Endothelial cell of umbilical vein (primary cell): ENCODE measurements around the gene NTN1. TPM values are rescaled to one million over a fixed set of nuclear protein-coding genes. Genes with fewer than 3 reads are reported as not detected.

ENCODE experiments used
- BruUV-seq: library from RNA; stranded (reverse); fragments of 400-500 nt; replicated peaks from 2 replicates; lab custom pipeline; 2021; lab: Mats Ljungman, UMichigan
- CTCF ChIA-PET: fragments of 300-600, 350-600 bp; sonication (Branson Sonifier 250); formaldehyde crosslinking; loops from one replicate; lab custom pipeline; 2021; ENCODE audit warnings: antibody characterized with exemption, inconsistent platforms; lab: Charles Lee
- POLR2A ChIA-PET: fragments of 300-600, 350-600 bp; sonication (Branson Sonifier 250); formaldehyde crosslinking; loops from one replicate; lab custom pipeline; 2021; ENCODE audit warnings: antibody characterized with exemption, inconsistent platforms; lab: Charles Lee
- DNase-seq: peaks from one replicate; pipeline ENCODE4 v3.0.0-alpha.2; 2011; ENCODE audit warnings: low read depth, low spot score
- FAIRE-seq: peaks from 2 replicates; lab custom pipeline; 2011; peaks lifted over from hg19 to GRCh38; lab: Jason Lieb, UNC
- H2AFZ ChIP-seq: 2 replicates; pipeline ENCODE4 v1.6.0; 2012; ENCODE audit warnings: low read depth, low read length, control low read depth, inconsistent platforms
- H3K27ac ChIP-seq: 2 replicates; pipeline ENCODE4 v1.5.1; 2011; ENCODE audit warnings: low read depth, mild to moderate bottlenecking, control low read depth, low read length, moderate library complexity; ENCODE audit not compliant: insufficient read depth
- H3K27me3 ChIP-seq, 2 experiments: 2 replicates each; pipeline versions ENCODE4 v1.6.0 to v1.6.1; 2011; ENCODE audit warnings: low read length in 2 of 2, mixed read lengths in 1 of 2; ENCODE audit not compliant: control insufficient read depth in 2 of 2, insufficient read depth in 2 of 2
- H3K36me3 ChIP-seq, 2 experiments: 2 replicates in 1 of 2; 3 replicates in 1 of 2; pipeline ENCODE4 v1.5.1; 2011; ENCODE audit warnings: low read length in 2 of 2, mild to moderate bottlenecking in 1 of 2, moderate library complexity in 1 of 2; ENCODE audit not compliant: control insufficient read depth in 2 of 2, insufficient read depth in 2 of 2; ENCODE audit errors: extremely low read depth in 1 of 2
- H3K4me1 ChIP-seq: 3 replicates; pipeline ENCODE4 v1.5.1; 2011; ENCODE audit warnings: mild to moderate bottlenecking, low read length; ENCODE audit not compliant: control insufficient read depth, insufficient read depth; ENCODE audit errors: extremely low read depth
- H3K4me2 ChIP-seq: 2 replicates; pipeline ENCODE4 v1.6.1; 2011; ENCODE audit warnings: low read length, control low read depth, mixed read lengths; ENCODE audit not compliant: insufficient read depth
- H3K4me3 ChIP-seq, 3 experiments: fragments of 200-600 bp in 1 of 3; sonication (generic), shearing (Covaris generic) in 1 of 3; replicated peaks in 1 of 3; 2 replicates each; pipeline ENCODE4 v1.5.1; 2011 to 2016; ENCODE audit warnings: control low read depth in 3 of 3, low read length in 3 of 3, mild to moderate bottlenecking in 2 of 3, inconsistent platforms in 1 of 3, low read depth in 1 of 3, moderate library complexity in 1 of 3; ENCODE audit not compliant: insufficient read depth in 1 of 3
- H3K79me2 ChIP-seq: 2 replicates; pipeline ENCODE4 v1.6.0; 2012; ENCODE audit warnings: low read length, inconsistent platforms; ENCODE audit not compliant: control insufficient read depth, insufficient read depth
- H3K9ac ChIP-seq: replicated peaks from 2 replicates; pipeline ENCODE3; 2011; ENCODE audit warnings: low read length, control low read depth; ENCODE audit not compliant: insufficient read depth; ENCODE audit errors: extremely low read depth
- H3K9me1 ChIP-seq: replicated peaks from 3 replicates; pipeline ENCODE4 v1.6.0; 2011; ENCODE audit warnings: mild to moderate bottlenecking, low read length; ENCODE audit not compliant: control insufficient read depth, insufficient read depth; ENCODE audit errors: extremely low read depth
- H3K9me3 ChIP-seq: replicated peaks from 2 replicates; pipeline ENCODE4 v1.5.1; 2012; ENCODE audit warnings: low read length, inconsistent platforms; ENCODE audit not compliant: control insufficient read depth, insufficient read depth
- H4K20me1 ChIP-seq: replicated peaks from 2 replicates; pipeline ENCODE3; 2011; ENCODE audit warnings: mild to moderate bottlenecking, low read length; ENCODE audit not compliant: control insufficient read depth, insufficient read depth; ENCODE audit errors: extremely low read depth
- CTCF ChIP-seq, 2 donors: IDR thresholded peaks; 1 replicate in 1 of 2; 2 replicates in 1 of 2; pipeline ENCODE4 v1.5.1; 2011; ENCODE audit warnings: low read length in 2 of 2, mild to moderate bottlenecking in 2 of 2, moderate library complexity in 2 of 2, control low read depth in 1 of 2, inconsistent platforms in 1 of 2, low read depth in 1 of 2; ENCODE audit not compliant: insufficient read depth in 1 of 2; ENCODE audit errors: extremely low read depth in 1 of 2
- EZH2 ChIP-seq: IDR thresholded peaks from 2 replicates; pipeline ENCODE4 v1.6.1; 2012; ENCODE audit warnings: borderline replicate concordance, low read depth, mild to moderate bottlenecking, moderate library complexity, low read length, inconsistent platforms; ENCODE audit not compliant: severe bottlenecking
- FOS ChIP-seq: IDR thresholded peaks from 2 replicates; pipeline ENCODE4 v1.6.1; 2011; ENCODE audit warnings: mild to moderate bottlenecking, low read length, moderate library complexity, borderline replicate concordance; ENCODE audit not compliant: insufficient read depth
- GATA2 ChIP-seq: IDR thresholded peaks from 2 replicates; pipeline ENCODE4 v1.7.0; 2011; ENCODE audit warnings: low read depth, mild to moderate bottlenecking, moderate library complexity, mixed read lengths, low read length; ENCODE audit not compliant: insufficient read length, insufficient read depth
- JUN ChIP-seq: IDR thresholded peaks from 2 replicates; pipeline ENCODE4 v1.6.1; 2011; ENCODE audit warnings: borderline replicate concordance, low read depth; ENCODE audit not compliant: insufficient read length, insufficient read depth
- MAX ChIP-seq: IDR thresholded peaks from 2 replicates; pipeline ENCODE4 v1.6.1; 2011; ENCODE audit not compliant: insufficient read depth, insufficient read length
- MYC ChIP-seq: IDR thresholded peaks from one replicate; pipeline ENCODE4 v1.6.1; 2011; ENCODE audit warnings: mild to moderate bottlenecking, low read depth, low read length
- POLR2A ChIP-seq: IDR thresholded peaks from 2 replicates; pipeline ENCODE4 v1.6.1; 2012; ENCODE audit warnings: low read depth, mild to moderate bottlenecking, control low read depth, low read length
- POLR2AphosphoS5 ChIP-seq: IDR thresholded peaks from 2 replicates; pipeline ENCODE4 v1.6.1; 2012; ENCODE audit warnings: low read depth, mild to moderate bottlenecking, control low read depth, low read length, moderate library complexity; ENCODE audit not compliant: insufficient read depth
- dilution Hi-C: fragments of 300-500 bp; cut with MboI; formaldehyde crosslinking; loops from one replicate; pipeline ENCODE4 v1.15.0; 2019; ENCODE audit warnings: low sequenced_read_pairs; ENCODE audit not compliant: extremely low pct_ligation_motif_present
- intact Hi-C: fragments of 100-400 bp; cut with micrococcal nuclease; formaldehyde crosslinking; loops from one replicate; pipeline ENCODE4 v1.10.0; 2022
- polyA plus RNA-seq, 4 experiments: library from polyadenylated mRNA; depleted of rRNA in 3 of 4; stranded (reverse) in 3 of 4; unstranded in 1 of 4; fragments of >200 nt; gene quantifications; 2 replicates each; pipeline versions ENCODE4 v1.2.1 to v1.2.3, GENCODE V29; 2011 to 2012; ENCODE audit warnings: missing spikeins in 1 of 4
- total RNA-seq: library from RNA; stranded (reverse); gene quantifications from 2 replicates; pipeline ENCODE4 v1.2.3, GENCODE V29; 2021

The NTN1 gene
- total and polyA plus RNA-seq, 2 donors (not counting 3 experiments of a cell fraction or from before 2014, with no cell fraction given), result 0.10 to 0.18 TPM

- BruUV-seq, result no TSS peak
- ChIA-PET CTCF (no interaction called here), POLR2A (no interaction called here)
- no peak overlapping the region for H3K4me2 ChIP-seq
- H3K4me3 ChIP-seq, result no peak overlapping the region
- dilution Hi-C loops, result no loop called here
- no peaks in the 10 kb centered on the region for H3K27me3 ChIP-seq
- no peak for FAIRE-seq
- no peaks in the 10 kb centered on the region for H3K9me3 ChIP-seq
- no peaks in the 10 kb centered on the region for H4K20me1 ChIP-seq
- no peak overlapping the region for H3K9ac ChIP-seq
- no peak for DNase-seq
- no peaks in the 10 kb centered on the region for H3K79me2 ChIP-seq
- H3K27ac ChIP-seq, result no peak overlapping the region
- no peak for TF ChIP-seq CTCF (IDR thresholded peaks at IDR 0.05; ENCODE audit: extremely low read depth in 1 of 2, insufficient read depth in 1 of 2, low read depth in 1 of 2, low read length in 2 of 2)
- no peak for TF ChIP-seq POLR2AphosphoS5
- TF ChIP-seq POLR2A, result no peak
- no peak for TF ChIP-seq MYC
- no peak for TF ChIP-seq GATA2
- no peak for TF ChIP-seq JUN
- TF ChIP-seq FOS, result no peak
- no peak for TF ChIP-seq MAX
- no peak for TF ChIP-seq EZH2
- intact Hi-C loops, result no loop called here
- no peaks in the 10 kb centered on the region for H3K9me1 ChIP-seq
- H3K4me1 ChIP-seq, result no peaks in the 10 kb centered on the region
- no peak overlapping the region for H2AFZ ChIP-seq
- H3K36me3 ChIP-seq, result no peaks in the 10 kb centered on the region
These were observed 103.2 kb downstream of the NTN1 start for GRCh38 chr17:9124554-9124935.
